ENCODE measurements around the gene C1GALT1C1.
"Not testable (repeated sequence)": the region's sequence is repeated elsewhere in the genome, so short reads cannot be mapped to it uniquely, and the experiment has no call there.

Gene C1GALT1C1

DNA sequence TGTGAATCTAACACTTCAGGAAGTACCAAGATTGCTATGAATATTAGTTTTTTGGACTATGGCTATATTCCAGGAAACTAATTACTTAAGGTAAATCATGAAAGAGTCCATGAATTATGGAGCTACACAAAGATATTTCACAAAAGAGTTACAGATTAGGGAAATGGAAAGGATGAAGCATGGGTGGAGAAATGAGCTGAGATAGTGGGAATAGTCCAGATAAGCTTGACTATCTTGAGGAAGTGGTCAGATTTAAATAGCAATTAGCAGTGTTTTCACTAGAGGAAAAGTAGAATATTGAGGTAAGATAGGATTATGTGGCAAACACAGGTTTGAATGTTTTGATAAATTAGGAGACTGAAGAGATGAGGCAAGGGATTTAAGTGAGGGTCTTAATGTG lies 42.1 kb upstream of the C1GALT1C1 start:
- TF ChIP-seq, protein P1, sequence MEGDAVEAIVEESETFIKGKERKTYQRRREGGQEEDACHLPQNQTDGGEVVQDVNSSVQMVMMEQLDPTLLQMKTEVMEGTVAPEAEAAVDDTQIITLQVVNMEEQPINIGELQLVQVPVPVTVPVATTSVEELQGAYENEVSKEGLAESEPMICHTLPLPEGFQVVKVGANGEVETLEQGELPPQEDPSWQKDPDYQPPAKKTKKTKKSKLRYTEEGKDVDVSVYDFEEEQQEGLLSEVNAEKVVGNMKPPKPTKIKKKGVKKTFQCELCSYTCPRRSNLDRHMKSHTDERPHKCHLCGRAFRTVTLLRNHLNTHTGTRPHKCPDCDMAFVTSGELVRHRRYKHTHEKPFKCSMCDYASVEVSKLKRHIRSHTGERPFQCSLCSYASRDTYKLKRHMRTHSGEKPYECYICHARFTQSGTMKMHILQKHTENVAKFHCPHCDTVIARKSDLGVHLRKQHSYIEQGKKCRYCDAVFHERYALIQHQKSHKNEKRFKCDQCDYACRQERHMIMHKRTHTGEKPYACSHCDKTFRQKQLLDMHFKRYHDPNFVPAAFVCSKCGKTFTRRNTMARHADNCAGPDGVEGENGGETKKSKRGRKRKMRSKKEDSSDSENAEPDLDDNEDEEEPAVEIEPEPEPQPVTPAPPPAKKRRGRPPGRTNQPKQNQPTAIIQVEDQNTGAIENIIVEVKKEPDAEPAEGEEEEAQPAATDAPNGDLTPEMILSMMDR (IDR thresholded peaks at IDR 0.05; ENCODE audit: poor library complexity, severe bottlenecking) = no peak
- Histone ChIP-seq H3K4me3 (ENCODE audit: severe bottlenecking) (no peak overlapping the region), H3K27ac (ENCODE audit: poor library complexity, severe bottlenecking) (peak overlapping the region; percentile 91), H3K4me1 (ENCODE audit: insufficient read depth, poor library complexity, severe bottlenecking) (peaks cover 18% of the 10 kb centered on the region), H3K27me3 (ENCODE audit: insufficient read depth, poor library complexity, severe bottlenecking) (no peaks in the 10 kb centered on the region), H3K9me3 (ENCODE audit: severe bottlenecking) (no peaks in the 10 kb centered on the region), H3K36me3 (ENCODE audit: low read depth) (no peaks in the 10 kb centered on the region)
- ATAC-seq (ENCODE audit: low read depth) (0 out of 3 replicates have a peak, but pooled peaks have one; percentile 21), DNase-seq (ENCODE audit: low spot score) (no peak)

DNA sequence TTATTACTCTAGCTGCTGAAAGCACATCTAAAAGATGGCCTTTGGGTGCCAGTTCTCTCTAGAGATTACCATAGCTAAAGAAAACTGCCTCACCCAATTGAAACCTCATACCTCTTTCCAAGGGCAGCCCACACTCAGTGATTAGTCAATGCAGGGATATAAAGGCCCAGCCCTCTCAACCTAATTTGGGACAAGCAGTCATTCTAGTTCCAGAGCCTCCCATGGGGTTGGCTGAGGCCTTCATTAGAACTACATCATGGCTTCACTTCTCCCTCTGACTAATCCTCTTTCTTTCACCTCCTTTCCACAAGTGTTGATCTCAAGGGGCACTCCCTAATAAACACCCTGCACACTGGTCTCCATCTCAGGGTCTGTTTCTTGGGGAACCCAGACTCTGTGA lies 38.5 kb upstream of the C1GALT1C1 start:
- H3K4me1 ChIP-seq (ENCODE audit: insufficient read depth, poor library complexity, severe bottlenecking) = peaks cover 18% of the 10 kb centered on the region
- ATAC-seq (ENCODE audit: low read depth) = no peak
- H3K9me3 ChIP-seq (ENCODE audit: severe bottlenecking) = no peaks in the 10 kb centered on the region
- DNase-seq (ENCODE audit: low spot score) = no peak
- no peaks in the 10 kb centered on the region for H3K27me3 ChIP-seq (ENCODE audit: insufficient read depth, poor library complexity, severe bottlenecking)
- no peak overlapping the region for H3K4me3 ChIP-seq (ENCODE audit: severe bottlenecking)
- no peaks in the 10 kb centered on the region for H3K36me3 ChIP-seq (ENCODE audit: low read depth)
- no peak overlapping the region for H3K27ac ChIP-seq (ENCODE audit: poor library complexity, severe bottlenecking)
- TF ChIP-seq, protein P1 (IDR thresholded peaks at IDR 0.05; ENCODE audit: poor library complexity, severe bottlenecking) = no peak

DNA sequence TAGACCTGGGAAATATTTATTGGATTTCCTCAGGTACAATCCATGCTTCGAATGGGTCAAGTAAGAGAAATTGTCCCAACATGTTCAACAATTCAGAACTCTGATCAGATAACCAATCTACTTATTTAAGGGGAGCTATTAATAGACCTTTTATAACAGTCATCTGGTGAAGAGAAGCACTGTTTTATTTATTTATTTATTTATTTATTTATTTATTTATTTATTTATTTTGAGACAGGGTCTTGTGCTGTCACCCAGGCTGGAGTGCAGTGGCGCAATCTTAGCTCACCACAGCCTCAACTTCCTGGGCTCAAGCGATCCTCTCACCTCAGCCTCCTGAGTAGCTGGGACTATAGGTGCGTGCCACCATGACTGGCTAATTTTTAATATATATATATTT lies 34.7 kb upstream of the C1GALT1C1 start:
- not testable (repeated sequence) for H3K4me3 ChIP-seq (ENCODE audit: severe bottlenecking); H3K36me3 ChIP-seq (ENCODE audit: low read depth); H3K9me3 ChIP-seq (ENCODE audit: severe bottlenecking); ATAC-seq (ENCODE audit: low read depth); H3K4me1 ChIP-seq (ENCODE audit: insufficient read depth, poor library complexity, severe bottlenecking); H3K27ac ChIP-seq (ENCODE audit: poor library complexity, severe bottlenecking); H3K27me3 ChIP-seq (ENCODE audit: insufficient read depth, poor library complexity, severe bottlenecking); DNase-seq (ENCODE audit: low spot score)

DNA sequence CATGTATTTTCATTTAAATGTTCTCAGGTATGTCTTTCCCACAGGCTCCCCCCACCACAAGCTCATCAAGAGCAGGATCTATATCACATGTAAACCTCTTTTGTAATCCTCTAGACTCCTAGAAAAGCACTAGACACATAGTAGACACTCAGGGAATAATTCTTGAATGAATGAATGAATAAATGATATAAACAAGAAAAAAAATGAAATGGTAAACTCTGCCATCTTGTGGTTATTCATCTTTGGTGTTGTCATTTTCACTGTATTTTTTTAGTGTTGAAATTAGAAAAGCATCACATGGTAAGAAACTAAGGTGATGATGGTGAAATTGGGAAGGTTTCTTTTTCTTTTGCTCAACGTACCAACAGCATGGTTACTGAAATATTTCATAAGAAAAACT lies 34.2 kb upstream of the C1GALT1C1 start:
- TF ChIP-seq, protein P1 (IDR thresholded peaks at IDR 0.05; ENCODE audit: poor library complexity, severe bottlenecking) = peak; percentile 47
- Histone ChIP-seq H3K27me3 (ENCODE audit: insufficient read depth, poor library complexity, severe bottlenecking) (no peaks in the 10 kb centered on the region), H3K4me3 (ENCODE audit: severe bottlenecking) (no peak overlapping the region), H3K4me1 (ENCODE audit: insufficient read depth, poor library complexity, severe bottlenecking) (peaks cover 6% of the 10 kb centered on the region), H3K27ac (ENCODE audit: poor library complexity, severe bottlenecking) (no peak overlapping the region), H3K36me3 (ENCODE audit: low read depth) (no peaks in the 10 kb centered on the region), H3K9me3 (ENCODE audit: severe bottlenecking) (no peaks in the 10 kb centered on the region)
- DNase-seq (ENCODE audit: low spot score) (no peak), ATAC-seq (ENCODE audit: low read depth) (no peak)

DNA sequence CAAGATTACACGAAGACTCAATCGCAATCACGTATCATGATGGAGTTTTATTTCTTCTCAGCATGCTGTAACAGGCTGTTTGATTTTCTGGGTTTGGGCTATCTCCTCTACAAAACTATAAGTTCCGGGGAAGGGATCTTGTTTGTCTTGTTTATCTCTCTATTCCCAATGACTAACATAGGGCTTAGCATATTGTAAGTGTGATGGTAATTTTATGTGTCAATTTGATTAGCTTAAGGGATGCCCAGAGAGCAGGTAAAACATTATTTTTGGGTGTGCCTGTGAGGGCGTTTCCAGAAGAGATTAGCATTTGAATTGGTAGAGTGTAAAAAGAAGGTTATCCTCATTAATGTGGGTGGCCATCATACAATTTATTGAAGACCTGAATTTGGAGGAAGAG lies 32.8 kb upstream of the C1GALT1C1 start:
- Histone ChIP-seq H3K4me1 (ENCODE audit: insufficient read depth, poor library complexity, severe bottlenecking) (peaks cover 6% of the 10 kb centered on the region), H3K4me3 (ENCODE audit: severe bottlenecking) (no peak overlapping the region), H3K27ac (ENCODE audit: poor library complexity, severe bottlenecking) (no peak overlapping the region), H3K27me3 (ENCODE audit: insufficient read depth, poor library complexity, severe bottlenecking) (no peaks in the 10 kb centered on the region), H3K36me3 (ENCODE audit: low read depth) (no peaks in the 10 kb centered on the region), H3K9me3 (ENCODE audit: severe bottlenecking) (no peaks in the 10 kb centered on the region)
- no peak for DNase-seq (ENCODE audit: low spot score)
- TF ChIP-seq, protein P1 (IDR thresholded peaks at IDR 0.05; ENCODE audit: poor library complexity, severe bottlenecking) = no peak
- ATAC-seq (ENCODE audit: low read depth) = no peak
